ENCODE results near the gene TMPRSS9.

GRCh38 chr19:2332341-2333026 is 27.6 kb upstream of the TMPRSS9 start:
- TF ChIP-seq CTCF (IDR thresholded peaks at IDR 0.05; ENCODE audit: low read depth, low read length) (no peak), EZH2phosphoT487 (IDR thresholded peaks at IDR 0.05; ENCODE audit: low read depth) (no peak)

Measured in OCI-LY3 (cell line).